ENCODE data around the gene TRPV5.
A peak's percentile ranks its signal among the peaks of the same experiment; 100 is the strongest.

The TRPV5 gene

GRCh38 chr7:142875456-142875855, 58.1 kb downstream of the TRPV5 start:
- Histone ChIP-seq H3K36me3 (no peaks in the 10 kb centered on the region), H3K27me3 (ENCODE audit: insufficient read depth, low read depth, severe bottlenecking) (no peaks in the 10 kb centered on the region), H3K9me3 (ENCODE audit: severe bottlenecking) (no peaks in the 10 kb centered on the region), H3K27ac (no peak overlapping the region), H3K4me3 (ENCODE audit: low read depth, low read length) (no peak overlapping the region)
- no peak for DNase-seq
- no peak for TF ChIP-seq CTCF (IDR thresholded peaks at IDR 0.05; ENCODE audit: low read depth, low read length)

GRCh38 chr7:142874837-142875236, 58.7 kb downstream of the TRPV5 start:
- no peak overlapping the region for H3K27ac ChIP-seq
- H3K27me3 ChIP-seq (ENCODE audit: insufficient read depth, low read depth, severe bottlenecking): no peaks in the 10 kb centered on the region
- H3K9me3 ChIP-seq (ENCODE audit: severe bottlenecking): no peaks in the 10 kb centered on the region
- no peak for TF ChIP-seq CTCF (IDR thresholded peaks at IDR 0.05; ENCODE audit: low read depth, low read length)
- DNase-seq: no peak
- no peaks in the 10 kb centered on the region for H3K36me3 ChIP-seq
- no peak overlapping the region for H3K4me3 ChIP-seq (ENCODE audit: low read depth, low read length)

- no peak for TF ChIP-seq CTCF (IDR thresholded peaks at IDR 0.05; ENCODE audit: low read depth, low read length)
- DNase-seq: no peak
- H3K4me3 ChIP-seq (ENCODE audit: low read depth, low read length): no peak overlapping the region
- H3K27me3 ChIP-seq (ENCODE audit: insufficient read depth, low read depth, severe bottlenecking): no peaks in the 10 kb centered on the region
- H3K27ac ChIP-seq: no peak overlapping the region
- no peaks in the 10 kb centered on the region for H3K9me3 ChIP-seq (ENCODE audit: severe bottlenecking)
- H3K36me3 ChIP-seq: no peaks in the 10 kb centered on the region
Observed at GRCh38 chr7:142874409-142874808, 59.1 kb downstream of the TRPV5 start.

DNA sequence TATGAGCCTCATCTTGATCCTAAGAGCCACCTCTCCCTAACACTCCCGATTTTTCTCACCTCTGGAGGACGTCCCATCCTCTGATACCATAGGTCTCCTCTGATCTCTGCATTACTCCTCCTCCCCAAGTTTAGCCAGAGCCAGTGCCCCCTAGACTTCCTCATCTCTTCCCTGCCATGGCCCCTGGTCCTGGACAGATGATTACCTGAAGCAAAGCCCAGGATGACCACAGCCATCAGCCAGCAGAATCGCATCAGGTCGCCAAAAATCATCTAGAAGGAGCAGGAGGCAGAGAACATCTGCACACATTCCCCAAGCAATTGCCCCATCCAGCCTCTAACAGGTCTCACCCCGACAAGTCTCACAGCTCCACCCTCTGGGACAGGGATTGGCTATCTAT, 59.7 kb downstream of the TRPV5 start:
- Histone ChIP-seq H3K27me3 (ENCODE audit: insufficient read depth, low read depth, severe bottlenecking) (no peaks in the 10 kb centered on the region), H3K4me3 (ENCODE audit: low read depth, low read length) (no peak overlapping the region), H3K27ac (no peak overlapping the region), H3K36me3 (no peaks in the 10 kb centered on the region), H3K9me3 (ENCODE audit: severe bottlenecking) (no peaks in the 10 kb centered on the region)
- no peak for DNase-seq
- no peak for TF ChIP-seq CTCF (IDR thresholded peaks at IDR 0.05; ENCODE audit: low read depth, low read length)

DNA sequence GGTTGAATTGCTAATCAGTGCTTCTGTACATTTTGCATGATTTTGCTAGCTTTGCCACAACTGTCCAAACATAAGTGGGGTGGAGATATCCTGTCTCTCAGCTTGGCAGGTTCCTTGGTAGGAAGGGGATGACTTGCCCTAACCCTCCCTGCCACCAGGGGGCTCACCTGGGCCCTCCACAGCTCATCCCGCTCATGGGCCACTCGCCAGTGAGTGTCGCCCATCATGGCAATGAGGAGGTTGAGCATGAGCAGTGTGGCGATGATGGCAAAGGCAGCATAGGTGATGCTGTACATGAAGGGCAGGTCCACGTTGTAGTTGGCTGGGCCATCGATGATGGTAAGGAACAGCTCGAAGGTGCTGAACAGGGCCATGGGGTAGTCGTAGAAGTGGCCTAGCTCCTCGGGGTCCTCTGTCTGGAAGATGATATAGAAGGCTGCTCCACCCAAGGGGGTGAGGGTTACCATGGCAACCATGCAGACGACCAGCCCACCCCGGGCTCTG, 60.2 kb downstream of the TRPV5 start:
- no peak overlapping the region for H3K4me3 ChIP-seq (ENCODE audit: low read depth, low read length)
- no peaks in the 10 kb centered on the region for H3K9me3 ChIP-seq (ENCODE audit: severe bottlenecking)
- H3K27me3 ChIP-seq (ENCODE audit: insufficient read depth, low read depth, severe bottlenecking): no peaks in the 10 kb centered on the region
- TF ChIP-seq CTCF (IDR thresholded peaks at IDR 0.05; ENCODE audit: low read depth, low read length): peak; percentile 92
- H3K36me3 ChIP-seq: no peaks in the 10 kb centered on the region
- DNase-seq: peak; percentile 61
- no peak overlapping the region for H3K27ac ChIP-seq

- no peak for DNase-seq
- Histone ChIP-seq H3K4me3 (ENCODE audit: low read depth, low read length) (no peak overlapping the region), H3K27me3 (ENCODE audit: insufficient read depth, low read depth, severe bottlenecking) (no peaks in the 10 kb centered on the region), H3K27ac (no peak overlapping the region), H3K36me3 (no peaks in the 10 kb centered on the region), H3K9me3 (ENCODE audit: severe bottlenecking) (no peaks in the 10 kb centered on the region)
- TF ChIP-seq CTCF (IDR thresholded peaks at IDR 0.05; ENCODE audit: low read depth, low read length): no peak
Observed at GRCh38 chr7:142872106-142872675, 61.4 kb downstream of the TRPV5 start.

All from WERI-Rb-1 (cell line).